Stomach (tissue), 4 donors: ENCODE results near the gene KRTAP10-6.

ENCODE experiments used
- CTCF ChIP-seq, 7 experiments: fragments of 450-650 bp in 4 of 7; fragments of 200-600 bp in 3 of 7; sonication (generic) in 3 of 7; IDR thresholded peaks; one replicate each; pipeline ENCODE4 v1.5.1; 2016 to 2019; ENCODE audit warnings: antibody characterized with exemption in 7 of 7, control low read depth in 2 of 7, mild to moderate bottlenecking in 1 of 7
- POLR2A ChIP-seq, 4 donors: fragments of 450-650 bp; IDR thresholded peaks; one replicate each; pipeline ENCODE4 v1.6.1; 2016; ENCODE audit warnings: antibody characterized with exemption in 4 of 4, control low read depth in 2 of 4, mild to moderate bottlenecking in 1 of 4, moderate library complexity in 1 of 4

DNA sequence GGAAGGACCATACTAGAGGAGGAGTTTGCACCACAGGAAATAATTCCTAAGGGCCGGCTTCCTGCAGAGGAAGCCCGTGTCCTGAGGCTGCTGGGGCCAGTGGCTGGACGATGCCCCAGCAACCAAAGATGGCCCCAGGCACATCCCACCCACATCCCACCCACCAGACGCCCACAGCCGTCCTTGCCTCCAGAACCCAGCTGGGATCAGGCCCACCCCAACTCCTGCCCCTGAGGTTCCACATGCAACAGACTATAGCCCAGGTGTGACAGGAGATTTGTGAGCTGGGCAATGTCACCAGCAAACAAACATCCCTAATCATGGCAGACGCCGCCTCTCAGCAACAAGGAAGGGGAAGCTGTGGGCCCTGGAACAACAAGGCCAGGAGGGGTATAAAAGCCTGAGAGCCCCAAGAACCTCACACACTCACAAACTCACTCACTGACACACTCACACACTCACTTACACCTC is 34.4 kb upstream of the KRTAP10-6 start, which contains the start of gene KRTAP10-9:
- TF ChIP-seq CTCF (IDR thresholded peaks at IDR 0.05) (no peak), POLR2A (IDR thresholded peaks at IDR 0.05) (no peak)
